DMS79 treated with DMSO at 0.1 percent for 48 hours (cell line): ENCODE data around the gene PPP2R5C.
"Not testable (repeated sequence)": the region's sequence is repeated elsewhere in the genome, so short reads cannot be mapped to it uniquely, and the experiment has no call there.

Experiments
- DNase-seq: peaks from one replicate; lab custom pipeline; 2025; lab: John Stamatoyannopoulos, UW

Gene PPP2R5C

DNA sequence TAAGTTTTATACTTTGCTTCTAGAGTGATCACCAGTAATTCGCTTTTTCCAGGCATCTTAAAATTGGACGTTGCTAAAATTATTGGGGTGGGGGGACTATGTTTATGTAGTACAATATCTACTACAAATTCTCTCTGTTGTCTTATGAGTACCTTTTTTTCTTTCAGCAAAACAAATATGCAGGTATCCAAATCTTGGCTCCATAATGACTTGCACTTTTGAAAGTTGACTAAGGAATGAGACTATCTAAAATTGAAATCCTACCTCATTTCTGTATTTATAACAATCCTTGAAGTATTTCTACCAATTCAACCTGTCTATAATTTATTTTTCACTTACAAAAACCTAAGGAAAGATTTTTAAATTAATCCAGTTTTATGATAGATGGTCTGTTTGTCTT, 205.2 kb downstream of the PPP2R5C start:
- no peak for DNase-seq

DNA sequence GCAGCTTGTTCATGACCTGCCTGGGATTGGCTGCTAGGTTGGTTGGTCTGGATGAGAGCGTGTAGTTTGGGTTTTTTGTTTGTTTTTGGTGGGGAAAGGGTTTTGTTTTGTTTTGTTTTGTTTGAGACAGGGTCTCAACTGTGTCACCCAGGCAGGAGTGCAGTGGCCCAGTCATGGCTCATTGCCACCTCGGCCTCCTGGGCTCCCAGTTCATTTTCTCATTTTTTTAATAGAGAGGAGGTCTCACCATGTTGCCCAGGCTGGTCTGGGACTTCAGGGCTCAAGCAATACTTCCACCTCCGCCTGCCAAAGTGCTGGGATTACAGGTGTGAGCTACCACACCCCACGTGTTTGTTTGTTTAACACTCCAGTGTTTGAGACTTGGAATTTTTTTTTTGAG, 206.7 kb downstream of the PPP2R5C start:
- DNase-seq: no peak

DNA sequence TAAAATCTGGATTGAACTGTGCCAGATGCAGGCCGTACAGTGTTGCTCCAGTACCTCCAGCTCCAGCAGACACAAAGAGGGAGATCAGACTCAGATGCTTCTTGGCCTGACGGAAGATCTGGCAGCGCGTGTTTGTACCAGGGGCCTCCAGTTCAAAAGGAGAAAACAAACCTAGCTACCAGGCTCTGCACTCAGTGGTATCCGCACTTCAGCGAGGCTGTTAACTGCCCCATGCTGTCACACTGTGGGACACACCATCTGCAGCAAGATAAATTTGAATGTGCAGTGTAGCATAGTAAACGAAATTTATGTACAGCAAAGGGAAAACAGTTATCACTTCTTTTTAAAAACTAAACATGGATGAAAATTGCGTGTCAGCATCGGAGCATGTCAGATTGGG, 208.0 kb downstream of the PPP2R5C start:
- no peak for DNase-seq

DNA sequence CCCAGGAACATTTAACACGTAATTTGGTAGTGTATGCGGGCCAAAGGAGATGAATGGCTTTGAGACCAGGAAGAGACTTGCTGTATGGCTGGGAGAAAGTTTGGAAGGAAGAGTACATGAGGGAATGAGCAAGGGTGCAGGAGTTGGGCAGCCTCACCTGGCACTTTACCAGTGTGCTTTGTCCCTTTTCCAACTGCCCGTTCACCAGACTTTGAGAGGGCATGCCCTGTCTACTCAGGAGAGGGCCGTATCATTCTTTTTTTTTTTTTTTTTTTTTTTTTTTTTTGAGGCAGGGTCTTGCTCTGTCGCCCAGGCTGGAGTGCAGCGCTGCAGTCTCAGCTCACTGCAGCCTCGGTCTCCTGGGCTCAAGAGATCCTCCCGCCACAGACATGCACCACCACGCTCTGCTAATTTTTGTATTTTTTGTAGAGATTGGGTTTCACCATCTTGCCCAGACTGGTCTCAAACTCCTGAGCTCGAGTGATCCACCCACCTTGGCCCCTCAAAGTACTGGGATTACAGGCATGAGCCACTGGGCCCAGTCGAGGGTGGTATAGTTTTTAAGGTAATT, 209.4 kb downstream of the PPP2R5C start:
- DNase-seq: no peak

DNA sequence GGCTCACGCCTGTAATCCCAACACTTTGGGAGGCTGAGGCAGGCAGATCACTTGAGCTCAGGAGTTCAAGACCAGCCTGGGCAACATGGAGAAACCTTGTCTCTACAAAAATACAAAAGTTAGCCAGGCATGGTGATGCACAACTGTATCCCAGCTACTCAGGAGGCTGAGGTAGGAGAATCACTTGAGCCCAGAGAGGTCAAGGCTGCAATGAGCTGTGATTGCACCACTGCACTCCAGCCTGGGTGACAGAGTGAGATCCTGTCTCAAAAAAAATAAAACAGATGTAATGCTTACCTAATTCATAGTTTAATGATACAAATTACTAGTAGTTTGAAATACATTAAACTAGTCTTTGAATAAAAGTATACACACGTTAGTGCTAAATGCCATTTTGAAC, 209.9 kb downstream of the PPP2R5C start:
- not testable (repeated sequence) for DNase-seq

DNA sequence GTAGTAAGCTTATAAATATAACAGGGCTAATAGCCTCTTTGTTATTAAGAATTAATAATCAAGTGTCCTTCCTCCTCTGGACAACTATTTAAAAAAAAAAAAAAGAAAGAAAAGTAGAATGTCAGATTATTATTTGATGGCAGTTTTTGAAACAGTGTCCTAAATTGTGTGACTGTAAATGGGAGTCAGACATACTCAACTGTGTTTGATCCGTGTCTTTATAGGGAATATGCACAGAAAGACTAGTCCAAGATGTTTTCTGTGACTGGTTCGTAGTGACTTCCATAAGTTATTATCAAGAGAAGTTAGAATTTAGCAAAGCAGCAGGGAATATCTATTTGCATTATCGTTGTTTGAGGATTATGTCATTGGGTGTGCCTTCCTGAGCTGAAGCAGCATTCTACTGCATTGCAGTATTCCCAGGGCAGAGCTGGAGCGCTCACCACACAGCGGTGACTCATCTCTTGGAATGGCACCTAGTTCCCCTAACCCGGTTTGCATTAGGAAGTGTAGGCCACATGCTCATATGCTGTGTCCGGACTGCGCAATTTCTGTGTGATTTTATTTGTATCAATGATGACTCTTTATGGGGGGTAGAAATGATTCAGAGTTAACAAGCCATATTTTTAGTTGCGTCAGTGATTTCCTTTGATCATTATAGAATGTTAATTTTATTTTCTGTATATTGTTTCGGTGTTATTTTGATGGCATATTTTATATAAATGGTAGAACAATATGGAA, 210.8 kb downstream of the PPP2R5C start:
- DNase-seq: no peak

DNA sequence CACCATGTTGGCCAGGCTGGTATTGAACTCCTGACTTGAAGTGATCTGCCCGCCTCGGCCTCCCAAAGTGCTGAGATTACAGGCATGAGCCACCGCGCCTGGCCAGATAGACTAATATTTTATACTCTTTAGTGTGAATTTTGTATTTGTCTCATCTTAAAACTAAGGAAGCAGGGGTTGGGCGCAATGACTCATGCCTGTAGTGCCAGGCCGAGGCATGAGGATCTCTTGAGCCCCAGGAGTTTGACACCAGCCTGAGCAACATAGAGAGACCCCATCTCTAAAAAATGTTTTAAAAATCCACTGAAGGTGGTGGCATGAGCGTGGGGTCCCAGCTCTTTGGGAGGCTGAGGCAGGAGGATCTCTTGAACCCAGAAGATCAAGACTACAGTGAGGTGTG, 211.8 kb downstream of the PPP2R5C start:
- no peak for DNase-seq

DNA sequence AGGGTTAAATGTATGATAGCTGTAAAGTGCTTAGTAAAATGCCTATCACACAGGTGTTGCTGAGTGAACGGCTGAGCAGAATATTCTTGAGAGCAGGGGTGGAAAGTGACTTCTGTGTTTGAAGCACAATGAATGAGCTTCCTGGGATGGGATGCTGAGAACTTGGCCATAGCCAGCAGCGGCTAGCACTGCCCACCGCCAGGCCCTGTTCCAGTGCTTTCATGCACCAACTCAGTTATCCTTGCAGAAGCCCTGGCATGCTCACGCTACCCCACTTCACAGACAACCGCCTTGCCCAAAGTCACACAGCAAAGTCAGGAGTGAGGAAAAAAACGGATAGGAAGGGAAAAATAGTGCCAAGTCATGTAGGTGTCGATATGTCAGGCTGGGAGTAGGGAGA, 213.7 kb downstream of the PPP2R5C start:
- DNase-seq: no peak
